Endothelial cell of umbilical vein (primary cell): ENCODE results near the gene CMTR2. TPM values are rescaled to one million over a fixed set of nuclear protein-coding genes. Genes with fewer than 3 reads are reported as not detected.

ENCODE experiments used
- BruUV-seq: library from RNA; stranded (reverse); fragments of 400-500 nt; replicated peaks from 2 replicates; lab custom pipeline; 2021; lab: Mats Ljungman, UMichigan
- CTCF ChIA-PET: fragments of 300-600, 350-600 bp; sonication (Branson Sonifier 250); formaldehyde crosslinking; loops from one replicate; lab custom pipeline; 2021; ENCODE audit warnings: antibody characterized with exemption, inconsistent platforms; lab: Charles Lee
- POLR2A ChIA-PET: fragments of 300-600, 350-600 bp; sonication (Branson Sonifier 250); formaldehyde crosslinking; loops from one replicate; lab custom pipeline; 2021; ENCODE audit warnings: antibody characterized with exemption, inconsistent platforms; lab: Charles Lee
- DNase-seq: peaks from one replicate; pipeline ENCODE4 v3.0.0-alpha.2; 2011; ENCODE audit warnings: low read depth, low spot score
- FAIRE-seq: peaks from 2 replicates; lab custom pipeline; 2011; peaks lifted over from hg19 to GRCh38; lab: Jason Lieb, UNC
- H2AFZ ChIP-seq: 2 replicates; pipeline ENCODE4 v1.6.0; 2012; ENCODE audit warnings: low read depth, low read length, control low read depth, inconsistent platforms
- H3K27ac ChIP-seq: 2 replicates; pipeline ENCODE4 v1.5.1; 2011; ENCODE audit warnings: low read depth, mild to moderate bottlenecking, control low read depth, low read length, moderate library complexity; ENCODE audit not compliant: insufficient read depth
- H3K27me3 ChIP-seq, 2 experiments: 2 replicates each; pipeline versions ENCODE4 v1.6.0 to v1.6.1; 2011; ENCODE audit warnings: low read length in 2 of 2, mixed read lengths in 1 of 2; ENCODE audit not compliant: control insufficient read depth in 2 of 2, insufficient read depth in 2 of 2
- H3K36me3 ChIP-seq, 2 experiments: 2 replicates in 1 of 2; 3 replicates in 1 of 2; pipeline ENCODE4 v1.5.1; 2011; ENCODE audit warnings: low read length in 2 of 2, mild to moderate bottlenecking in 1 of 2, moderate library complexity in 1 of 2; ENCODE audit not compliant: control insufficient read depth in 2 of 2, insufficient read depth in 2 of 2; ENCODE audit errors: extremely low read depth in 1 of 2
- H3K4me1 ChIP-seq: 3 replicates; pipeline ENCODE4 v1.5.1; 2011; ENCODE audit warnings: mild to moderate bottlenecking, low read length; ENCODE audit not compliant: control insufficient read depth, insufficient read depth; ENCODE audit errors: extremely low read depth
- H3K4me2 ChIP-seq: 2 replicates; pipeline ENCODE4 v1.6.1; 2011; ENCODE audit warnings: low read length, control low read depth, mixed read lengths; ENCODE audit not compliant: insufficient read depth
- H3K4me3 ChIP-seq, 3 experiments: fragments of 200-600 bp in 1 of 3; sonication (generic), shearing (Covaris generic) in 1 of 3; replicated peaks in 1 of 3; 2 replicates each; pipeline ENCODE4 v1.5.1; 2011 to 2016; ENCODE audit warnings: control low read depth in 3 of 3, low read length in 3 of 3, mild to moderate bottlenecking in 2 of 3, inconsistent platforms in 1 of 3, low read depth in 1 of 3, moderate library complexity in 1 of 3; ENCODE audit not compliant: insufficient read depth in 1 of 3
- H3K79me2 ChIP-seq: 2 replicates; pipeline ENCODE4 v1.6.0; 2012; ENCODE audit warnings: low read length, inconsistent platforms; ENCODE audit not compliant: control insufficient read depth, insufficient read depth
- H3K9ac ChIP-seq: replicated peaks from 2 replicates; pipeline ENCODE3; 2011; ENCODE audit warnings: low read length, control low read depth; ENCODE audit not compliant: insufficient read depth; ENCODE audit errors: extremely low read depth
- H3K9me1 ChIP-seq: replicated peaks from 3 replicates; pipeline ENCODE4 v1.6.0; 2011; ENCODE audit warnings: mild to moderate bottlenecking, low read length; ENCODE audit not compliant: control insufficient read depth, insufficient read depth; ENCODE audit errors: extremely low read depth
- H3K9me3 ChIP-seq: replicated peaks from 2 replicates; pipeline ENCODE4 v1.5.1; 2012; ENCODE audit warnings: low read length, inconsistent platforms; ENCODE audit not compliant: control insufficient read depth, insufficient read depth
- H4K20me1 ChIP-seq: replicated peaks from 2 replicates; pipeline ENCODE3; 2011; ENCODE audit warnings: mild to moderate bottlenecking, low read length; ENCODE audit not compliant: control insufficient read depth, insufficient read depth; ENCODE audit errors: extremely low read depth
- EZH2 ChIP-seq: IDR thresholded peaks from 2 replicates; pipeline ENCODE4 v1.6.1; 2012; ENCODE audit warnings: borderline replicate concordance, low read depth, mild to moderate bottlenecking, moderate library complexity, low read length, inconsistent platforms; ENCODE audit not compliant: severe bottlenecking
- FOS ChIP-seq: IDR thresholded peaks from 2 replicates; pipeline ENCODE4 v1.6.1; 2011; ENCODE audit warnings: mild to moderate bottlenecking, low read length, moderate library complexity, borderline replicate concordance; ENCODE audit not compliant: insufficient read depth
- GATA2 ChIP-seq: IDR thresholded peaks from 2 replicates; pipeline ENCODE4 v1.7.0; 2011; ENCODE audit warnings: low read depth, mild to moderate bottlenecking, moderate library complexity, mixed read lengths, low read length; ENCODE audit not compliant: insufficient read length, insufficient read depth
- JUN ChIP-seq: IDR thresholded peaks from 2 replicates; pipeline ENCODE4 v1.6.1; 2011; ENCODE audit warnings: borderline replicate concordance, low read depth; ENCODE audit not compliant: insufficient read length, insufficient read depth
- MAX ChIP-seq: IDR thresholded peaks from 2 replicates; pipeline ENCODE4 v1.6.1; 2011; ENCODE audit not compliant: insufficient read depth, insufficient read length
- MYC ChIP-seq: IDR thresholded peaks from one replicate; pipeline ENCODE4 v1.6.1; 2011; ENCODE audit warnings: mild to moderate bottlenecking, low read depth, low read length
- POLR2A ChIP-seq: IDR thresholded peaks from 2 replicates; pipeline ENCODE4 v1.6.1; 2012; ENCODE audit warnings: low read depth, mild to moderate bottlenecking, control low read depth, low read length
- POLR2AphosphoS5 ChIP-seq: IDR thresholded peaks from 2 replicates; pipeline ENCODE4 v1.6.1; 2012; ENCODE audit warnings: low read depth, mild to moderate bottlenecking, control low read depth, low read length, moderate library complexity; ENCODE audit not compliant: insufficient read depth
- dilution Hi-C: fragments of 300-500 bp; cut with MboI; formaldehyde crosslinking; loops from one replicate; pipeline ENCODE4 v1.15.0; 2019; ENCODE audit warnings: low sequenced_read_pairs; ENCODE audit not compliant: extremely low pct_ligation_motif_present
- intact Hi-C: fragments of 100-400 bp; cut with micrococcal nuclease; formaldehyde crosslinking; loops from one replicate; pipeline ENCODE4 v1.10.0; 2022
- polyA plus RNA-seq, 4 experiments: library from polyadenylated mRNA; depleted of rRNA in 3 of 4; stranded (reverse) in 3 of 4; unstranded in 1 of 4; fragments of >200 nt; gene quantifications; 2 replicates each; pipeline versions ENCODE4 v1.2.1 to v1.2.3, GENCODE V29; 2011 to 2012; ENCODE audit warnings: missing spikeins in 1 of 4
- total RNA-seq: library from RNA; stranded (reverse); gene quantifications from 2 replicates; pipeline ENCODE4 v1.2.3, GENCODE V29; 2021
- TF ChIP-seq, protein P1 (sequence below), 2 donors: IDR thresholded peaks; 1 replicate in 1 of 2; 2 replicates in 1 of 2; pipeline ENCODE4 v1.5.1; 2011; ENCODE audit warnings: low read length in 2 of 2, mild to moderate bottlenecking in 2 of 2, moderate library complexity in 2 of 2, control low read depth in 1 of 2, inconsistent platforms in 1 of 2, low read depth in 1 of 2; ENCODE audit not compliant: insufficient read depth in 1 of 2; ENCODE audit errors: extremely low read depth in 1 of 2

The CMTR2 gene
- total and polyA plus RNA-seq, 2 donors (not counting 3 experiments of a cell fraction or from before 2014, with no cell fraction given) = 11.6 to 18.8 TPM

DNA sequence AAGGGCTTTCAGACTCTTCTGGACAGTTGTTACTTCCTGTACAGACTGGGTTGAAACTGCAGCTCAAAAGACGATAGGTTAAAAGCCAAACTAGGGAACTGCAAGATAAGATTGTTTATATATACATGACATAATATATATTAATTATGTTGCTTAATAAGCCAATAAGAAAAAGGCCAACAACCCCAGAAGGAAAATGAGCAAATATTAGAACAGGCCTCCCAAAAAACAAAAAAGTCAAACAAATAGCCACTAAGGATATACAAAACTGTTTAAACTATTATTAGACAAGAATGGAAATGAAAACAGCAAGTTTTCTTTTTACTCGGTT is 495 bp upstream of the CMTR2 start:
- dilution Hi-C loops = no loop called here

More for the DNA sequence above, 495 bp upstream of the CMTR2 start:
- Histone ChIP-seq H3K9ac (peak overlapping the region; percentile 88), H2AFZ (peak overlapping the region; percentile 43), H3K4me1 (peaks cover 17% of the 10 kb centered on the region), H4K20me1 (no peaks in the 10 kb centered on the region), H3K27me3 (peaks cover 1 to 3% of the 10 kb centered on the region in 2 experiments), H3K36me3 (peaks cover 2 to 5% of the 10 kb centered on the region in 2 experiments), H3K9me3 (no peaks in the 10 kb centered on the region), H3K79me2 (peaks cover 8% of the 10 kb centered on the region), H3K4me3 (peak overlapping the region in 2 of 3 experiments; percentile 49 to 50), H3K4me2 (peak overlapping the region; percentile 71), H3K9me1 (no peaks in the 10 kb centered on the region), H3K27ac (no peak overlapping the region)
- FAIRE-seq (no peak), DNase-seq (no peak)
- no TSS peak for BruUV-seq
- intact Hi-C loops = loop anchor here (5.0 kb wide), 1 partner anchor 487 kb away; the partner anchor contains the start of gene VAC14
- ChIA-PET POLR2A (no interaction called here), CTCF (interaction anchor here (0.6 to 4.9 kb wide), 3 partner anchors 14 to 729 kb away, joined by 3 to 24 read pairs (median 7); no protein-coding TSS in a partner anchor)
- TF ChIP-seq MAX (no peak), EZH2 (no peak), GATA2 (no peak), MYC (no peak), POLR2AphosphoS5 (no peak), FOS (no peak), POLR2A (no peak), JUN (no peak)
- TF ChIP-seq, protein P1, sequence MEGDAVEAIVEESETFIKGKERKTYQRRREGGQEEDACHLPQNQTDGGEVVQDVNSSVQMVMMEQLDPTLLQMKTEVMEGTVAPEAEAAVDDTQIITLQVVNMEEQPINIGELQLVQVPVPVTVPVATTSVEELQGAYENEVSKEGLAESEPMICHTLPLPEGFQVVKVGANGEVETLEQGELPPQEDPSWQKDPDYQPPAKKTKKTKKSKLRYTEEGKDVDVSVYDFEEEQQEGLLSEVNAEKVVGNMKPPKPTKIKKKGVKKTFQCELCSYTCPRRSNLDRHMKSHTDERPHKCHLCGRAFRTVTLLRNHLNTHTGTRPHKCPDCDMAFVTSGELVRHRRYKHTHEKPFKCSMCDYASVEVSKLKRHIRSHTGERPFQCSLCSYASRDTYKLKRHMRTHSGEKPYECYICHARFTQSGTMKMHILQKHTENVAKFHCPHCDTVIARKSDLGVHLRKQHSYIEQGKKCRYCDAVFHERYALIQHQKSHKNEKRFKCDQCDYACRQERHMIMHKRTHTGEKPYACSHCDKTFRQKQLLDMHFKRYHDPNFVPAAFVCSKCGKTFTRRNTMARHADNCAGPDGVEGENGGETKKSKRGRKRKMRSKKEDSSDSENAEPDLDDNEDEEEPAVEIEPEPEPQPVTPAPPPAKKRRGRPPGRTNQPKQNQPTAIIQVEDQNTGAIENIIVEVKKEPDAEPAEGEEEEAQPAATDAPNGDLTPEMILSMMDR (IDR thresholded peaks at IDR 0.05; ENCODE audit: extremely low read depth in 1 of 2, insufficient read depth in 1 of 2, low read depth in 1 of 2, low read length in 2 of 2) = no peak
